ENCODE results near the gene NEGR1. TPM values are rescaled to one million over a fixed set of nuclear protein-coding genes. Genes with fewer than 3 reads are reported as not detected.

Gene NEGR1
- total and polyA plus RNA-seq, 9 of the 15 experiments (the other 6 are each of a cell fraction or from before 2014, with no cell fraction given) = not detected

DNA sequence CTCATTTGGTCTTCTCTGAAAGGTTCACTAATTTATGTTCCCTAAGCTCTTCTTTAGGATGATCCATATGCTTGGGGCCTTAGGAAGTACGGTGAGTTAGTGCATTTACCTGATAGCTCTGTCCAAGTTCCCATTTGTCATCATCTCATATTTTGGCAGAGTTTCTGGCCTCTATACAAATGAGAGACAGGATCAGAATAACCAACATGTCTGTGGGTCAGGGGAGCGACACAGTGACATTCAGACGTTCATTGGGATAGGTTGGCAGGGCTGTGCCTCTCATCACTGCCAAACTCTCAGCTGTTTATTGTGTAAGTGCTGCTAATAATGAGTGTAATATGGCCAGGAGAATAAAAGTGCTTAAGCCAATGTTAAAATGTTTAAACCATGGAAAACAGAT lies 640.4 kb downstream of the NEGR1 start (continued):
- TF ChIP-seq HBP1 (CRISPR knock-in tag; IDR thresholded peaks at IDR 0.05) (no peak), ZNF444 (CRISPR knock-in tag; IDR thresholded peaks at IDR 0.05) (no peak), TCF15 (CRISPR knock-in tag; IDR thresholded peaks at IDR 0.05) (no peak), ZNF644 (tag; IDR thresholded peaks at IDR 0.05; ENCODE audit: low read depth) (no peak), ZNF696 (CRISPR knock-in tag; conservative IDR thresholded peaks at IDR 0.05) (no peak)

DNA sequence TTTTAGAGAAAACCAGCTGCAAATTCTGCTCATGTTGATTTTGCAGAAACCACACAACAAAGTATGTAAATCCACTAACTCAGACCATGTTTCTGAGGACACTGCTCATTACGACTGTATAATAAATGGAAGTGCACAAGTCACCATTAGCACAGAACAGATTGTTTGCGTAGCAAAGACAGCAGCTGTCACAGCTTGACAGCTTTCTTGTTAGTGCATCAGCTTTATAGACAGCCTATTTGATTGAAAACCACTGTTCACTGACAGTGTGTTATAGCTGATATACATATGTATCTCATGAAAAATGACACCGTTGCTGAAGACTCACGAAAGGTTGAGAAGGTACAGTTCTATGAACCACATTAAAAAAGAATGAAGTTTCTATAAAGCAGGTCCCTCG lies 641.3 kb downstream of the NEGR1 start:
- WGBS (ENCODE audit: insufficient coverage, low coverage, missing lambda C conversion rate) = 0% methylated on average over 5 of the region's 5 CpGs

More for the DNA sequence above, 641.3 kb downstream of the NEGR1 start:
- ChIA-PET CTCF (ENCODE audit: low intra/inter-chr PET ratio) (no interaction called here), POLR2A (no interaction called here)
- H3K79me2 ChIP-seq (ENCODE audit: control insufficient read depth, insufficient read depth, low read length) = no peaks in the 10 kb centered on the region
- H3K36me3 ChIP-seq (ENCODE audit: control insufficient read depth, insufficient read depth, low read length) = no peaks in the 10 kb centered on the region
- DNase-seq (ENCODE audit: extremely low read depth in 1 of 4, low spot score in 3 of 4) (no peak), ATAC-seq (no peak), FAIRE-seq (no peak)
- TF ChIP-seq ZNF232 (CRISPR knock-in tag; IDR thresholded peaks at IDR 0.05) = no peak
- no peak for TF ChIP-seq ZBTB34 (CRISPR knock-in tag; IDR thresholded peaks at IDR 0.05)
- no peak for TF ChIP-seq KDM2B (CRISPR knock-in tag; IDR thresholded peaks at IDR 0.05)
- TF ChIP-seq TCFL5 (CRISPR knock-in tag; conservative IDR thresholded peaks at IDR 0.05) = no peak
- TF ChIP-seq CREB5 (CRISPR knock-in tag; IDR thresholded peaks at IDR 0.05) = no peak
- TF ChIP-seq, protein P1, sequence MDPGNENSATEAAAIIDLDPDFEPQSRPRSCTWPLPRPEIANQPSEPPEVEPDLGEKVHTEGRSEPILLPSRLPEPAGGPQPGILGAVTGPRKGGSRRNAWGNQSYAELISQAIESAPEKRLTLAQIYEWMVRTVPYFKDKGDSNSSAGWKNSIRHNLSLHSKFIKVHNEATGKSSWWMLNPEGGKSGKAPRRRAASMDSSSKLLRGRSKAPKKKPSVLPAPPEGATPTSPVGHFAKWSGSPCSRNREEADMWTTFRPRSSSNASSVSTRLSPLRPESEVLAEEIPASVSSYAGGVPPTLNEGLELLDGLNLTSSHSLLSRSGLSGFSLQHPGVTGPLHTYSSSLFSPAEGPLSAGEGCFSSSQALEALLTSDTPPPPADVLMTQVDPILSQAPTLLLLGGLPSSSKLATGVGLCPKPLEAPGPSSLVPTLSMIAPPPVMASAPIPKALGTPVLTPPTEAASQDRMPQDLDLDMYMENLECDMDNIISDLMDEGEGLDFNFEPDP (CRISPR knock-in tag; IDR thresholded peaks at IDR 0.05) = no peak
- no peak for TF ChIP-seq DEAF1 (CRISPR knock-in tag; IDR thresholded peaks at IDR 0.05)
- no peak for TF ChIP-seq ZNF586 (CRISPR knock-in tag; conservative IDR thresholded peaks at IDR 0.05)
- H3K9ac ChIP-seq (ENCODE audit: insufficient read depth in 1 of 2, low read depth in 2 of 2, low read length in 2 of 2) = no peak overlapping the region
- no peak overlapping the region for H2AFZ ChIP-seq (ENCODE audit: low read depth, low read length)
- H3K27ac ChIP-seq (ENCODE audit: extremely low read depth, low read depth, low read length) = no peak overlapping the region
- H4K20me1 ChIP-seq (replicated peaks; ENCODE audit: control insufficient read depth, insufficient read depth, low read length) = no peaks in the 10 kb centered on the region
- H3K4me3 ChIP-seq = no peak overlapping the region
- no peaks in the 10 kb centered on the region for H3K27me3 ChIP-seq (ENCODE audit: control insufficient read depth in 2 of 2, insufficient read depth in 2 of 2, low read length in 2 of 2)
- no peaks in the 10 kb centered on the region; the same call in 1 of the 2 replicates for H3K9me3 ChIP-seq (replicated peaks; ENCODE audit: control insufficient read depth, insufficient read depth, low read depth, low read length)
- H3K9me1 ChIP-seq (ENCODE audit: control insufficient read depth, insufficient read depth, low read length) = no peaks in the 10 kb centered on the region
- in situ Hi-C loops (cut with MboI) (no loop called here), intact Hi-C loops (cut with micrococcal nuclease) (no loop called here)
- BruUV-seq (replicated peaks) = no TSS peak
- no peaks in the 10 kb centered on the region for H3K4me1 ChIP-seq (replicated peaks in 1 of 2; ENCODE audit: control insufficient read depth in 2 of 2, insufficient read depth in 2 of 2, low read length in 2 of 2)
- H3K4me2 ChIP-seq (ENCODE audit: insufficient read depth, low read length) = no peak overlapping the region
